Caco-2 (cell line): Measurements from ENCODE around the gene PRLH. TPM values are rescaled to one million over a fixed set of nuclear protein-coding genes. Genes with fewer than 3 reads are reported as not detected.

Experiments
- BruUV-seq: library from RNA; stranded (reverse); fragments of 400-500 nt; replicated peaks from 2 replicates; lab custom pipeline; 2021; lab: Mats Ljungman, UMichigan
- CTCF ChIA-PET: fragments of 300-600 bp; sonication (Branson Sonifier 250); formaldehyde crosslinking; loops from one replicate; lab custom pipeline; 2022; ENCODE audit warnings: antibody characterized with exemption; lab: Charles Lee
- POLR2A ChIA-PET: fragments of 300-600 bp; sonication (Branson Sonifier 250); formaldehyde crosslinking; loops from one replicate; lab custom pipeline; 2022; ENCODE audit warnings: antibody characterized with exemption; lab: Charles Lee
- DNase-seq, 2 experiments: peaks; one replicate each; pipeline versions ENCODE4 v3.0.0 to v3.0.0-alpha.2; 2020 to 2022
- H3K27me3 ChIP-seq: replicated peaks from 2 replicates; pipeline ENCODE4 v1.6.0; 2011; ENCODE audit warnings: low read length; ENCODE audit not compliant: control insufficient read depth, insufficient read depth
- H3K36me3 ChIP-seq: 2 replicates; pipeline ENCODE4 v1.5.1; 2011; ENCODE audit warnings: low read length; ENCODE audit not compliant: control insufficient read depth, insufficient read depth
- H3K4me1 ChIP-seq: fragments of 250-450 bp; sonication (Bioruptor Pico); 2 replicates; pipeline ENCODE4 v1.5.1; 2020; ENCODE audit warnings: mild to moderate bottlenecking
- H3K4me3 ChIP-seq: 2 replicates; pipeline ENCODE4 v1.5.1; 2011; ENCODE audit warnings: low read depth, mild to moderate bottlenecking, control low read depth, low read length
- H3K9me3 ChIP-seq: fragments of 250-450 bp; sonication (Bioruptor Pico); 2 replicates; pipeline ENCODE4 v1.5.1; 2020; ENCODE audit warnings: mild to moderate bottlenecking, moderate library complexity
- H3K27ac Mint-ChIP-seq: one replicate; pipeline ENCODE4 v1.8.0; 2022; ENCODE audit warnings: mixed read lengths; ENCODE audit not compliant: unreplicated experiment
- H3K27me3 Mint-ChIP-seq: one replicate; pipeline ENCODE4 v1.8.0; 2022; ENCODE audit warnings: mixed read lengths; ENCODE audit not compliant: insufficient read depth, unreplicated experiment
- H3K36me3 Mint-ChIP-seq: one replicate; pipeline ENCODE4 v1.8.0; 2022; ENCODE audit warnings: mild to moderate bottlenecking, mixed read lengths; ENCODE audit not compliant: insufficient read depth, unreplicated experiment
- H3K4me1 Mint-ChIP-seq: one replicate; pipeline ENCODE4 v1.8.0; 2022; ENCODE audit warnings: low read depth, mixed read lengths; ENCODE audit not compliant: unreplicated experiment
- H3K4me3 Mint-ChIP-seq: one replicate; pipeline ENCODE4 v1.8.0; 2022; ENCODE audit warnings: mild to moderate bottlenecking, moderate library complexity, mixed read lengths; ENCODE audit not compliant: unreplicated experiment
- H3K9me3 Mint-ChIP-seq: one replicate; pipeline ENCODE4 v1.8.0; 2022; ENCODE audit warnings: mixed read lengths; ENCODE audit not compliant: unreplicated experiment
- intact Hi-C: fragments of 100-400 bp; cut with micrococcal nuclease; formaldehyde crosslinking; loops from one replicate; pipeline ENCODE4 v1.10.0; 2022; ENCODE audit not compliant: unreplicated experiment
- total RNA-seq: library from RNA; stranded (reverse); gene quantifications from 2 replicates; pipeline ENCODE4 v1.2.3, GENCODE V29; 2022
- TF ChIP-seq, protein P1 (sequence below), 2 experiments: fragments of 200-600 bp in 1 of 2; IDR thresholded peaks; 1 replicate in 1 of 2; 2 replicates in 1 of 2; pipeline versions ENCODE4 v1.5.1 to v1.8.0; 2011 to 2022; ENCODE audit warnings: antibody characterized with exemption in 1 of 2, control low read depth in 1 of 2, inconsistent platforms in 1 of 2, low read depth in 1 of 2, low read length in 1 of 2, mild to moderate bottlenecking in 1 of 2, moderate library complexity in 1 of 2; ENCODE audit not compliant: insufficient read depth in 1 of 2, severe bottlenecking in 1 of 2, unreplicated experiment in 1 of 2

PRLH gene
- total RNA-seq, 1 experiment from 2014 or later, result not detected

GRCh38 chr2:237602409-237602808 lies 36.0 kb downstream of the PRLH start:
- H3K27me3 Mint-ChIP-seq, result no peaks in the 10 kb centered on the region
- intact Hi-C loops, result no loop called here
- no peaks in the 10 kb centered on the region for H3K9me3 ChIP-seq
- no peaks in the 10 kb centered on the region for H3K27me3 ChIP-seq
- peaks cover 42% of the 10 kb centered on the region for H3K4me1 ChIP-seq
- H3K4me1 Mint-ChIP-seq, result peaks cover 23% of the 10 kb centered on the region
- no peak for DNase-seq
- no peaks in the 10 kb centered on the region for H3K9me3 Mint-ChIP-seq
- no peaks in the 10 kb centered on the region for H3K36me3 Mint-ChIP-seq
- H3K4me3 Mint-ChIP-seq, result peak overlapping the region; percentile 35
- no TSS peak for BruUV-seq
- CTCF ChIA-PET, result interaction anchor here (0.5 to 1.2 kb wide), 8 partner anchors 8 to 143 kb away, joined by 3 to 7 read pairs (median 4); no protein-coding TSS in a partner anchor
- POLR2A ChIA-PET, result interaction anchor here (0.8 kb wide), 1 partner anchor 12 kb away, joined by 4 read pairs; the partner anchor contains the start of gene RAB17
- TF ChIP-seq, protein P1, sequence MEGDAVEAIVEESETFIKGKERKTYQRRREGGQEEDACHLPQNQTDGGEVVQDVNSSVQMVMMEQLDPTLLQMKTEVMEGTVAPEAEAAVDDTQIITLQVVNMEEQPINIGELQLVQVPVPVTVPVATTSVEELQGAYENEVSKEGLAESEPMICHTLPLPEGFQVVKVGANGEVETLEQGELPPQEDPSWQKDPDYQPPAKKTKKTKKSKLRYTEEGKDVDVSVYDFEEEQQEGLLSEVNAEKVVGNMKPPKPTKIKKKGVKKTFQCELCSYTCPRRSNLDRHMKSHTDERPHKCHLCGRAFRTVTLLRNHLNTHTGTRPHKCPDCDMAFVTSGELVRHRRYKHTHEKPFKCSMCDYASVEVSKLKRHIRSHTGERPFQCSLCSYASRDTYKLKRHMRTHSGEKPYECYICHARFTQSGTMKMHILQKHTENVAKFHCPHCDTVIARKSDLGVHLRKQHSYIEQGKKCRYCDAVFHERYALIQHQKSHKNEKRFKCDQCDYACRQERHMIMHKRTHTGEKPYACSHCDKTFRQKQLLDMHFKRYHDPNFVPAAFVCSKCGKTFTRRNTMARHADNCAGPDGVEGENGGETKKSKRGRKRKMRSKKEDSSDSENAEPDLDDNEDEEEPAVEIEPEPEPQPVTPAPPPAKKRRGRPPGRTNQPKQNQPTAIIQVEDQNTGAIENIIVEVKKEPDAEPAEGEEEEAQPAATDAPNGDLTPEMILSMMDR (IDR thresholded peaks at IDR 0.05; ENCODE audit: insufficient read depth in 1 of 2, low read depth in 1 of 2, low read length in 1 of 2, severe bottlenecking in 1 of 2, unreplicated experiment in 1 of 2), result no peak
- no peak overlapping the region for H3K4me3 ChIP-seq
- H3K36me3 ChIP-seq, result no peaks in the 10 kb centered on the region
- peak overlapping the region; percentile 85 for H3K27ac Mint-ChIP-seq

DNA sequence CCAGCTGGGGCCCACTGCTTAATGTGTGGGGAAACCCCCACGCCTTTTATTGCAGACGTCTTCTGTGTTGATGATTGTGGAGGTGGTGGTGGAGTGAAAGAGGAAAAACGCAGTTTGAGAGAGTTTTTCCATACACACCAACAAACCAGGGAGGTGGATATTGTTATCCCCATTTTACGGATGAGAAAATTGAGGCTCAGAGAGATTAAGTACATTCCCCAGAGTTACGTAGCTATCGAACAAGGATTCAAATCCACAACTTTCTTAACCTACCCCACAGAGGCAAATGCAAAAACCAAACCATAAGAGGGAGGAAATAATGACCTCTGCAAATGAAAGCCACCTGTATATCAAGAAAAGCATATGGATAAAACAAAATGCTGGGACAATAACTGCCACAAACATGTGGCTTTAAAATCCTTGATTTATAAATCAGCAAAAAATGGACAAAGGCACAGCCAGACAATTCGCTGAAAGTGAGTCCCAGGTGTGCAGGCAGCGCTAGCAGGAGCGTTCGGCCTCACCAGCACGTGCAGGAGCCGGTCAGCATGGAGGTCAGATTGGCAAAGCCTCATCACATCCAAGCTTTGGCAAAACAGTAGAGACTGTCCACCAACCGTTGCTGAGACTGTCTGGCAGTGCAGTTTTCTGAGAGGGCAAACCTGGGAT lies 36.8 kb downstream of the PRLH start:
- H3K4me1 Mint-ChIP-seq, result peaks cover 16% of the 10 kb centered on the region

DNA sequence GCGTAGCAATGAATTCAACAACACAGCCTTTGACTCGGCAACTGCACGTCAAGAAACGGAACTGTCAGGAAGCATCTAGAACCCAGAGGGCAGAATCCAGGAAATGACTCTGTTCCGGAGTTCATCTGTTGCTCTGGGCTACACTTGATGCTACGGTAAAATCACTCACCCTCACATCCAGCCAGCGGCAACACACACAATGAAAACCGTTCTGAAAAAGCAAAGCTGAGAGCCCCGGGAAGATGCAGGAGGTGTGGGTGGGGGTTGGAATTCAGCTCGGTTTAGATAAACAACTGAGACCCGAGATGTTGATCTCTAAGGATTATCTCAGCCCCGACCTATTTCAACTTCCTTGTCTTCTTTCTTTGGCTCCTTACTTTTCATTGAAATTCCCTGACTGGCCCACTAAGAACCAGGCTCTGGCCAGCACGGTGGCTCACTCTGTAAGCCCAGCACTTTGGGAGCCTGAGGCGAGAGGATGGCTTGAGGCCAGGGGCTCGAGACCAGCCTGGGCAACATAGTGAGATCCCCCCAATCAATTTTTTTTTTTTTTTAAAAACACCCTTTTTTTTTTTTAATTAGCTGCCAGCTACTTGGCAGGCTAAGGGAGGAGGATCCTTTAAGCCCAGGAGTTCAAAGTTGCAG lies 37.5 kb downstream of the PRLH start:
- TF ChIP-seq, protein P1 (IDR thresholded peaks at IDR 0.05; ENCODE audit: insufficient read depth in 1 of 2, low read depth in 1 of 2, low read length in 1 of 2, severe bottlenecking in 1 of 2, unreplicated experiment in 1 of 2), result no peak
- intact Hi-C loops, result no loop called here
- Histone ChIP-seq H3K36me3 (no peaks in the 10 kb centered on the region), H3K27me3 (no peaks in the 10 kb centered on the region), H3K9me3 (no peaks in the 10 kb centered on the region), H3K4me1 (peaks cover 42% of the 10 kb centered on the region), H3K4me3 (no peak overlapping the region)
- DNase-seq, result no peak
- no TSS peak for BruUV-seq
- Mint-ChIP-seq H3K36me3 (no peaks in the 10 kb centered on the region), H3K4me3 (no peak overlapping the region), H3K9me3 (no peaks in the 10 kb centered on the region), H3K4me1 (peaks cover 15% of the 10 kb centered on the region), H3K27me3 (no peaks in the 10 kb centered on the region), H3K27ac (no peak overlapping the region)
- ChIA-PET POLR2A (interaction anchor here (0.7 kb wide), 1 partner anchor 11 kb away, joined by 7 read pairs; no protein-coding TSS in a partner anchor), CTCF (interaction anchor here (0.6 kb wide), 1 partner anchor 137 kb away, joined by 3 read pairs; no protein-coding TSS in a partner anchor)

More for the DNA sequence above, 36.8 kb downstream of the PRLH start:
- CTCF ChIA-PET, result interaction anchor here (0.5 kb wide), 1 partner anchor 8 kb away, joined by 3 read pairs; no protein-coding TSS in a partner anchor
- no peaks in the 10 kb centered on the region for H3K27me3 ChIP-seq
- intact Hi-C loops, result no loop called here
- Mint-ChIP-seq H3K27me3 (no peaks in the 10 kb centered on the region), H3K9me3 (no peaks in the 10 kb centered on the region), H3K27ac (peak overlapping the region; percentile 85), H3K4me3 (no peak overlapping the region), H3K36me3 (no peaks in the 10 kb centered on the region)
- TF ChIP-seq, protein P1 (IDR thresholded peaks at IDR 0.05; ENCODE audit: insufficient read depth in 1 of 2, low read depth in 1 of 2, low read length in 1 of 2, severe bottlenecking in 1 of 2, unreplicated experiment in 1 of 2), result no peak
- peaks cover 42% of the 10 kb centered on the region for H3K4me1 ChIP-seq
- POLR2A ChIA-PET, result no interaction called here
- H3K36me3 ChIP-seq, result no peaks in the 10 kb centered on the region
- no peaks in the 10 kb centered on the region for H3K9me3 ChIP-seq
- BruUV-seq, result no TSS peak
- no peak for DNase-seq
- no peak overlapping the region for H3K4me3 ChIP-seq
